GM23338 (cell line): ENCODE data around the gene RNF32. TPM values are rescaled to one million over a fixed set of nuclear protein-coding genes. Genes with fewer than 3 reads are reported as not detected.
"Not testable (repeated sequence)": the region's sequence is repeated elsewhere in the genome, so short reads cannot be mapped to it uniquely, and the experiment has no call there.

ENCODE experiments used
- ATAC-seq: fragments of 200-7000 bp; cut with Tn5 transposase; 3 replicates; pipeline ENCODE4 v1.9.1; 2020
- DNase-seq: peaks from one replicate; pipeline ENCODE4 v3.0.0-alpha.2; 2015; ENCODE audit warnings: low spot score
- H2AFZ ChIP-seq: fragments of 200-600 bp; sonication (generic); 2 replicates; pipeline ENCODE4 v1.8.0; 2016; ENCODE audit warnings: antibody characterized with exemption, mild to moderate bottlenecking, moderate library complexity
- H3F3A ChIP-seq: fragments of 200-600 bp; sonication (generic); replicated peaks from 2 replicates; pipeline ENCODE4 v1.8.0; 2017; ENCODE audit warnings: antibody characterized with exemption, mixed run types, low read depth
- H3K27ac ChIP-seq: fragments of 200-600 bp; sonication (generic); 2 replicates; pipeline ENCODE4 v1.6.1; 2016; ENCODE audit warnings: low read depth
- H3K27me3 ChIP-seq: fragments of 200-600 bp; sonication (generic); 2 replicates; pipeline ENCODE4 v1.8.0; 2016; ENCODE audit warnings: mild to moderate bottlenecking, mixed run types, moderate library complexity; ENCODE audit not compliant: insufficient read depth
- H3K36me3 ChIP-seq: fragments of 200-600 bp; sonication (generic); 2 replicates; pipeline ENCODE4 v1.8.0; 2016; ENCODE audit warnings: mild to moderate bottlenecking; ENCODE audit not compliant: insufficient read depth
- H3K4me1 ChIP-seq: fragments of 200-600 bp; sonication (generic); 2 replicates; pipeline ENCODE4 v1.8.0; 2016; ENCODE audit warnings: mild to moderate bottlenecking, moderate library complexity; ENCODE audit not compliant: insufficient read depth
- H3K4me2 ChIP-seq: fragments of 200-600 bp; sonication (generic); 2 replicates; pipeline ENCODE4 v1.7.1; 2017; ENCODE audit warnings: mixed run types
- H3K4me3 ChIP-seq: fragments of 200-600 bp; sonication (generic); 2 replicates; pipeline ENCODE4 v1.6.1; 2016; ENCODE audit warnings: mixed run types
- H3K79me2 ChIP-seq: fragments of 200-600 bp; sonication (generic); replicated peaks from 2 replicates; pipeline ENCODE4 v1.8.0; 2017; ENCODE audit warnings: mild to moderate bottlenecking; ENCODE audit not compliant: insufficient read depth
- H3K9me2 ChIP-seq: fragments of 200-600 bp; sonication (generic); 2 replicates; pipeline ENCODE4 v1.8.0; 2017; ENCODE audit not compliant: insufficient read depth
- H4K20me1 ChIP-seq: fragments of 200-600 bp; sonication (generic); replicated peaks from 2 replicates; pipeline ENCODE4 v1.8.0; 2017; ENCODE audit warnings: mild to moderate bottlenecking; ENCODE audit not compliant: insufficient read depth
- H3K27ac Mint-ChIP-seq: 2 replicates; pipeline ENCODE4 v1.8.0; 2020; ENCODE audit warnings: inconsistent platforms, mild to moderate bottlenecking, moderate library complexity, mixed read lengths
- H3K27me3 Mint-ChIP-seq: 3 replicates; pipeline ENCODE4 v1.8.0; 2022; ENCODE audit warnings: low read depth, mild to moderate bottlenecking, moderate library complexity, mixed read lengths, inconsistent platforms; ENCODE audit not compliant: insufficient read depth, poor library complexity
- H3K36me3 Mint-ChIP-seq: 3 replicates; pipeline ENCODE4 v1.8.0; 2021; ENCODE audit warnings: low read depth, mild to moderate bottlenecking, inconsistent platforms, moderate library complexity, mixed read lengths
- H3K4me1 Mint-ChIP-seq: 3 replicates; pipeline ENCODE4 v1.8.0; 2020; ENCODE audit warnings: mild to moderate bottlenecking, inconsistent platforms, mixed read lengths
- H3K4me3 Mint-ChIP-seq: 3 replicates; pipeline ENCODE4 v1.8.0; 2021; ENCODE audit warnings: moderate library complexity, mild to moderate bottlenecking, inconsistent platforms, mixed read lengths
- H3K9me3 Mint-ChIP-seq: 3 replicates; pipeline ENCODE4 v1.8.0; 2020; ENCODE audit warnings: moderate library complexity, mild to moderate bottlenecking, inconsistent platforms, mixed read lengths
- CREB1 ChIP-seq: fragments of 250-450 bp; sonication (Bioruptor Pico); IDR thresholded peaks from 2 replicates; pipeline ENCODE4 v1.5.0; 2020; ENCODE audit warnings: low read depth, mild to moderate bottlenecking, moderate library complexity
- EZH2phosphoT487 ChIP-seq: fragments of 200-600 bp; sonication (generic); IDR thresholded peaks from one replicate; pipeline ENCODE4 v1.8.1; 2018; ENCODE audit warnings: antibody characterized with exemption; ENCODE audit not compliant: unreplicated experiment
- POLR2AphosphoS5 ChIP-seq: IDR thresholded peaks from 2 replicates; pipeline ENCODE4 v1.6.1; 2016; ENCODE audit warnings: antibody characterized with exemption, low read depth
- ZNF114 ChIP-seq: fragments of 250-450 bp; sonication (Bioruptor Pico); IDR thresholded peaks from 2 replicates; pipeline ENCODE4 v1.5.0; 2020; ENCODE audit warnings: mild to moderate bottlenecking, moderate library complexity
- polyA plus RNA-seq: library from polyadenylated mRNA; unstranded; fragments of >200 nt; fragmentation: Nextera tagmentation; extraction: Ambion mirVana; gene quantifications from 2 replicates; pipeline ENCODE4 v1.2.1, GENCODE V29; 2016
- total RNA-seq: library from RNA; depleted of rRNA; stranded (reverse); fragments of >200 nt; shearing (Covaris generic); gene quantifications from 2 replicates; pipeline ENCODE4 v1.2.3, GENCODE V29; 2014
- TF ChIP-seq, protein P1 (sequence below), 2 experiments: fragments of 200-600 bp in 1 of 2; sonication (generic) in 1 of 2; conservative IDR thresholded peaks; 2 replicates each; pipeline versions ENCODE4 v1.5.1 to v1.6.1; 2016 to 2017; ENCODE audit warnings: antibody characterized with exemption in 2 of 2, low read depth in 2 of 2, mild to moderate bottlenecking in 2 of 2, moderate library complexity in 1 of 2

Gene RNF32
- total and polyA plus RNA-seq, 2 experiments from 2014 or later: 0.56 to 2.0 TPM

DNA sequence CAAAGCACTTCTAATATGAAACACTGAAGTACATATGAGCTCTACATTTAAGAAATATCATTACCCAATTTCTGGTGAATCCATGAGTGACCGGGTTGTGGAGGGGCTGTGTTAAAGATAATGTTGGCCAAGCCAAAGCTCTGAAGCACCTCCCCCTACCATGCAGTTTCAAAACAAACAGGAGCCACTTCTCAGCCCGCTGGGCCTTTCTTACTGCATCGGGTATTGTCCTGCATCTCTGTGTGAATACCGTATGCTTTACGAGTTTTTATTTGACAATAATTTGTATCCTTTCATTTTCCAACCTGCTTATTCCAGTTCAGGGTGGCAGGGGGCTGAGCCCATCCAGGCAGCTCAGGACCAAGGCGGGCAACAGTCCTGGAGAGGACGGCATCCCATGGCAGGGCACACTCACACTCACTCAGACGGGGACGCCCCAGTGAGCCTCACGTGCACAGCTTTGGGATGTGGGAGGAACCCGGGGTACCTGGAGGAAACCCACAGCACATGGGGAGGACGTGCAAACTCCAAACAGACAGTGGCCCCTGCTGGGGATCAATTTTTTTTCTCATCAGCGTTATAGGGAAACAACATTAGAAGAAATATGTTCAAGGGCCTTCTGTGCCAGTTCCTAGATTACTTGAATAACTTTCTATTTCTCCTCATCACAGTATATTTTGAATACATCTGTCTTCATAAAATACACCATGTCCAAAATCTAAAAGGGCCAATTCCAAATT, 1.9 kb downstream of the RNF32 start:
- Histone ChIP-seq H3K4me2 (no peak overlapping the region), H3K4me1 (peaks cover 9% of the 10 kb centered on the region; the same call in 1 of the 2 replicates), H3K27ac (no peak overlapping the region), H3K27me3 (peaks cover 21% of the 10 kb centered on the region), H2AFZ (no peak overlapping the region), H3K36me3 (no peaks in the 10 kb centered on the region), H4K20me1 (no peaks in the 10 kb centered on the region), H3F3A (no peaks in the 10 kb centered on the region), H3K79me2 (peaks cover 18% of the 10 kb centered on the region), H3K9me2 (no peaks in the 10 kb centered on the region), H3K4me3 (no peak overlapping the region)
- no peak for ATAC-seq
- no peak for DNase-seq
- Mint-ChIP-seq H3K4me3 (no peak overlapping the region; the same call in 2 of the 3 replicates), H3K9me3 (peaks cover 11% of the 10 kb centered on the region), H3K27me3 (peaks cover 18% of the 10 kb centered on the region), H3K27ac (no peak overlapping the region), H3K36me3 (peaks cover 8% of the 10 kb centered on the region; the same call in 2 of the 3 replicates), H3K4me1 (peaks cover 25% of the 10 kb centered on the region)
- TF ChIP-seq, protein P1, sequence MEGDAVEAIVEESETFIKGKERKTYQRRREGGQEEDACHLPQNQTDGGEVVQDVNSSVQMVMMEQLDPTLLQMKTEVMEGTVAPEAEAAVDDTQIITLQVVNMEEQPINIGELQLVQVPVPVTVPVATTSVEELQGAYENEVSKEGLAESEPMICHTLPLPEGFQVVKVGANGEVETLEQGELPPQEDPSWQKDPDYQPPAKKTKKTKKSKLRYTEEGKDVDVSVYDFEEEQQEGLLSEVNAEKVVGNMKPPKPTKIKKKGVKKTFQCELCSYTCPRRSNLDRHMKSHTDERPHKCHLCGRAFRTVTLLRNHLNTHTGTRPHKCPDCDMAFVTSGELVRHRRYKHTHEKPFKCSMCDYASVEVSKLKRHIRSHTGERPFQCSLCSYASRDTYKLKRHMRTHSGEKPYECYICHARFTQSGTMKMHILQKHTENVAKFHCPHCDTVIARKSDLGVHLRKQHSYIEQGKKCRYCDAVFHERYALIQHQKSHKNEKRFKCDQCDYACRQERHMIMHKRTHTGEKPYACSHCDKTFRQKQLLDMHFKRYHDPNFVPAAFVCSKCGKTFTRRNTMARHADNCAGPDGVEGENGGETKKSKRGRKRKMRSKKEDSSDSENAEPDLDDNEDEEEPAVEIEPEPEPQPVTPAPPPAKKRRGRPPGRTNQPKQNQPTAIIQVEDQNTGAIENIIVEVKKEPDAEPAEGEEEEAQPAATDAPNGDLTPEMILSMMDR (conservative IDR thresholded peaks at IDR 0.05; ENCODE audit: low read depth in 2 of 2): peak in 1 of 2 experiments; percentile 27; a peak in 1 of 4 replicates
- no peak for TF ChIP-seq ZNF114 (CRISPR knock-in tag)

DNA sequence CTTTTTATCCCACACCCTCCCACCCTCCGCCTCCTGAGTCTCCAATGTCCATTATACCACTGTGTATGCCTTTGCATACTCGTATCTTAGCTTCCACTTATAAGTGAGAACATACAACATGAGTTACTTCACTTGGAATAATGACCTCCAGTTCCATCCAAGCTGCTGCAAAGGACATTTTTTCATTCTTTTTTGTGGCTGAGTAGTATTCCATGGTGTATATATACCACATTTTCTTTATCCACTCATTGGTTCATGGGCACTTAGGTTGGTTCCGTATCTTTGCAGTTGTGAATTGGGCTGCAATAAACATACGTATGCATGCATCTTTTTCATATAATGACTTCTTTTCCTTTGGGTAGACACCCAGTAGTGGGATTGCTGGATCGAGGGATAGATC, 6.8 kb downstream of the RNF32 start:
- not testable (repeated sequence) for H3K27ac ChIP-seq, H3K4me3 ChIP-seq, H3K36me3 Mint-ChIP-seq, H3K27me3 ChIP-seq, H3K27ac Mint-ChIP-seq, H3K27me3 Mint-ChIP-seq, H3K79me2 ChIP-seq, H3K4me3 Mint-ChIP-seq, H3K4me1 ChIP-seq, H3K9me2 ChIP-seq, DNase-seq, H4K20me1 ChIP-seq, H3F3A ChIP-seq, ATAC-seq, H2AFZ ChIP-seq, H3K4me1 Mint-ChIP-seq, H3K36me3 ChIP-seq, H3K4me2 ChIP-seq
- peaks cover 12% of the 10 kb centered on the region; the same call in 2 of the 3 replicates for H3K9me3 Mint-ChIP-seq

DNA sequence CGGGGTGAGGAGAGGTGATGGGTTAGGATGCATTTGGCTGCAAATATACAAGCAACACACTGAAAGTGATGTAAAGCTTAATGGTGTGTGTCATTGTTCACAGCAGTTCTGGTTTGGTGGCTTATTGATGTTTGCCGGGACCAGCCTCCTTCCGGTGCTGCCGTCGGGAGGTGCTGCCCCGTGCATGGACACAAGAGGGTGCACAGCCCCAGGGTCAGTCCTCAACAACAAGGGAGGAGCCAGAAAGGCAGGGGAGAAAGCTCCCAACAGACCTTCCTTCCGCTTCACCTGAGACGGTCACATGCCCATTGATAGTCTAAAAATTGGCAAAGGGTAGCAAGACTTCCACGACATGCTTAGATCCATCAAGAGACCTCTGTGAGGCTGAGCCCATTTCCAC, 9.5 kb downstream of the RNF32 start:
- H3K9me3 Mint-ChIP-seq: peaks cover 12% of the 10 kb centered on the region; the same call in 2 of the 3 replicates
- no peaks in the 10 kb centered on the region for H3K9me2 ChIP-seq
- no peak overlapping the region for H3K4me3 ChIP-seq
- no peaks in the 10 kb centered on the region for H3K4me1 ChIP-seq
- no peak overlapping the region for H3K27ac Mint-ChIP-seq
- H4K20me1 ChIP-seq: no peaks in the 10 kb centered on the region
- H3K27ac ChIP-seq: no peak overlapping the region
- H3F3A ChIP-seq: no peaks in the 10 kb centered on the region
- no peaks in the 10 kb centered on the region for H3K79me2 ChIP-seq
- ATAC-seq (peak; percentile 96), DNase-seq (peak; percentile 80)
- peaks cover 4% of the 10 kb centered on the region for H3K27me3 Mint-ChIP-seq
- no peak overlapping the region for H3K4me2 ChIP-seq
- H3K36me3 Mint-ChIP-seq: peaks cover 4% of the 10 kb centered on the region; the same call in 1 of the 3 replicates
- TF ChIP-seq EZH2phosphoT487 (no peak), CREB1 (no peak), POLR2AphosphoS5 (no peak)
- TF ChIP-seq, protein P1 (conservative IDR thresholded peaks at IDR 0.05; ENCODE audit: low read depth in 2 of 2): peak; percentile 65 to 81
- H2AFZ ChIP-seq: no peak overlapping the region; the same call in 1 of the 2 replicates
- H3K27me3 ChIP-seq: no peaks in the 10 kb centered on the region
- H3K4me1 Mint-ChIP-seq: peaks cover 7% of the 10 kb centered on the region; the same call in 2 of the 3 replicates
- H3K36me3 ChIP-seq: no peaks in the 10 kb centered on the region
- H3K4me3 Mint-ChIP-seq: no peak overlapping the region
